Measurements from ENCODE around the gene CAT.
A peak's percentile ranks its signal among the peaks of the same experiment; 100 is the strongest.

The CAT gene

DNA sequence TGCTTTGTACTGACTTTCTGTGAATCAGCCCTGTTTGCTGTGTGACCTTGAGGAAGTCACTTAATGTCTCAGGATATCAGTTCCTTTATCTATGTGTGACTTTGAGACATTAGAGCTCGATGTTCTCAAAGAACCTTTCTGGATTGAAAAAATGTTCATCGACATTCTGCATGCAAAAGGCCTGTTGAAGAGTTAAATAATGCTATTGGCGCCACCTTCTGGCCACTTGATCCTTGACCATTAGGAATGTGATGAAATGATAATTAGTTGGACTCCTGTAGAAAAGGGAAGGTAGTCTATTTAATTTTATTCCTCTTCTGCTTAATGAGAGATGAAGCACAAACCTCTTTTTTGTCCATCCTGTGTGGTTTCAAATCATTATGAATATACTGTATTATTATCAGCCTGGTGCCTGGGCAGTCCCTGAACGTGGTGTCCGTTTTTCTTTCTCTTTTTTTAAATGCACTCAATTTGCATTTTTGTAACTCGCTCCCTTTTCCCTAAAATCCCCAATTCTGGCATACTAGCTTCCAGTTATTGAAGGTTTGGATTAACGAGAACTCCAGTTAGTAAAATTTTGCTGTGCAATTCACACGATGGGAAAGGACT lies 54.2 kb downstream of the CAT start:
- Histone ChIP-seq H3K4me3 (replicated peaks; ENCODE audit: low read depth, low read length) (no peak overlapping the region), H3K36me3 (ENCODE audit: control insufficient read depth, insufficient read depth, low read length) (no peaks in the 10 kb centered on the region), H3K27me3 (replicated peaks; ENCODE audit: control insufficient read depth, insufficient read depth, low read length) (no peaks in the 10 kb centered on the region; the same call in 1 of the 2 replicates)
- TF ChIP-seq, protein P1, sequence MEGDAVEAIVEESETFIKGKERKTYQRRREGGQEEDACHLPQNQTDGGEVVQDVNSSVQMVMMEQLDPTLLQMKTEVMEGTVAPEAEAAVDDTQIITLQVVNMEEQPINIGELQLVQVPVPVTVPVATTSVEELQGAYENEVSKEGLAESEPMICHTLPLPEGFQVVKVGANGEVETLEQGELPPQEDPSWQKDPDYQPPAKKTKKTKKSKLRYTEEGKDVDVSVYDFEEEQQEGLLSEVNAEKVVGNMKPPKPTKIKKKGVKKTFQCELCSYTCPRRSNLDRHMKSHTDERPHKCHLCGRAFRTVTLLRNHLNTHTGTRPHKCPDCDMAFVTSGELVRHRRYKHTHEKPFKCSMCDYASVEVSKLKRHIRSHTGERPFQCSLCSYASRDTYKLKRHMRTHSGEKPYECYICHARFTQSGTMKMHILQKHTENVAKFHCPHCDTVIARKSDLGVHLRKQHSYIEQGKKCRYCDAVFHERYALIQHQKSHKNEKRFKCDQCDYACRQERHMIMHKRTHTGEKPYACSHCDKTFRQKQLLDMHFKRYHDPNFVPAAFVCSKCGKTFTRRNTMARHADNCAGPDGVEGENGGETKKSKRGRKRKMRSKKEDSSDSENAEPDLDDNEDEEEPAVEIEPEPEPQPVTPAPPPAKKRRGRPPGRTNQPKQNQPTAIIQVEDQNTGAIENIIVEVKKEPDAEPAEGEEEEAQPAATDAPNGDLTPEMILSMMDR (IDR thresholded peaks at IDR 0.05; ENCODE audit: insufficient read depth, low read length, poor library complexity, severe bottlenecking): peak; percentile 60
- DNase-seq (ENCODE audit: extremely low read depth, insufficient read length): no peak

DNA sequence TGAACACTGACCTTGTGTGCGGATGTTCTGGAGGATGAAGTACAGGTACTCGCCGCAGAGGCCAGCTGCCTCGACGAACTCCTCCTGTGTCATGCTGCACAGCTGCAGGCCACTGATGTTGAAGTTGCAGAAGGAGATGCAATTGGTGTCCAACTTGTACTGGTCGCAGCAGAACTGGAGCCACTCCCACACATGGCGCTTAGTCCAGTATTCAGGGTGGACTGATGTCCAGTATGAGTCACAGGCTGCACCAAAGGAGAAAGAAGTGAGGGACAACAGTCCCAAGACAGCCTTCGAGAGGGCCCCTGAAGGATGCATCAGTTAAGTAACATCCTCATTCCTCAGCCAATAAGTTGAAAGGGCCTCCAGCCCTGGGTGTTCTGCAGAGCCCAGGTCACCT lies 54.7 kb downstream of the CAT start:
- TF ChIP-seq, protein P1 (IDR thresholded peaks at IDR 0.05; ENCODE audit: insufficient read depth, low read length, poor library complexity, severe bottlenecking): no peak
- no peak overlapping the region for H3K4me3 ChIP-seq (replicated peaks; ENCODE audit: low read depth, low read length)
- H3K27me3 ChIP-seq (replicated peaks; ENCODE audit: control insufficient read depth, insufficient read depth, low read length): no peaks in the 10 kb centered on the region; the same call in 1 of the 2 replicates
- DNase-seq (ENCODE audit: extremely low read depth, insufficient read length): no peak
- H3K36me3 ChIP-seq (ENCODE audit: control insufficient read depth, insufficient read depth, low read length): no peaks in the 10 kb centered on the region

DNA sequence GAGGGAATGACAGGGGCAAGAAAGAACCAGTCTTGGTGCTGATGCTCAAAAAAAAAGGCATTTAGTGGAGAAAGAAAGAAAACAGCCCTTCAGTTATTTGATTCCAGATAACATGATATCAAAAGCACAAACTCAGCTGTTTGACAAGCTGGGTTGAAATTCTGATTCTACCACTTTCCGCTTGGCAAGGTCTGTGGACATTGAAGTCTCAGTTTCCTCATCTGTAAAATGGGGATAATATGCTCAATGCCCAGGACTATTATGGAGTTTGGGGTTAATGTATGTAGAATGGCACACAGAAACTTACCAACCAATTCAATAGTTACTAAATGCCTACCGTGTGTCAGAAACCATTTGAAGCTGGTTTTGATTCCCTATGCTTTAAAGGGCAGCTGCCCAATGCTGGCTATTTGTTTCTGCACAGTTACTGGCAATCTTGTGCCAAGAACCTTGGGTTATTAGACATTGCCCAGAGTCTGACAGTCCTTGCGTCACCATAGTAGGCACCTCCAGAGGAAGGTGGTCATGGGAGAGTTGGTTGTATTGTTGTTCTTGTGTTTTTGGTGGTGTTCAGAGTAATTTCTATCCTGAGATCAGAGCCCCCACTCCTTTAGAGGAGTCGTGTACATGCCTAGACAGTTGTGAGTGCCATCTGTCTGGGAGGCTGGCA lies 55.3 kb downstream of the CAT start:
- no peaks in the 10 kb centered on the region for H3K36me3 ChIP-seq (ENCODE audit: control insufficient read depth, insufficient read depth, low read length)
- no peaks in the 10 kb centered on the region; the same call in 1 of the 2 replicates for H3K27me3 ChIP-seq (replicated peaks; ENCODE audit: control insufficient read depth, insufficient read depth, low read length)
- H3K4me3 ChIP-seq (replicated peaks; ENCODE audit: low read depth, low read length): no peak overlapping the region
- TF ChIP-seq, protein P1 (IDR thresholded peaks at IDR 0.05; ENCODE audit: insufficient read depth, low read length, poor library complexity, severe bottlenecking): no peak
- no peak for DNase-seq (ENCODE audit: extremely low read depth, insufficient read length)

DNA sequence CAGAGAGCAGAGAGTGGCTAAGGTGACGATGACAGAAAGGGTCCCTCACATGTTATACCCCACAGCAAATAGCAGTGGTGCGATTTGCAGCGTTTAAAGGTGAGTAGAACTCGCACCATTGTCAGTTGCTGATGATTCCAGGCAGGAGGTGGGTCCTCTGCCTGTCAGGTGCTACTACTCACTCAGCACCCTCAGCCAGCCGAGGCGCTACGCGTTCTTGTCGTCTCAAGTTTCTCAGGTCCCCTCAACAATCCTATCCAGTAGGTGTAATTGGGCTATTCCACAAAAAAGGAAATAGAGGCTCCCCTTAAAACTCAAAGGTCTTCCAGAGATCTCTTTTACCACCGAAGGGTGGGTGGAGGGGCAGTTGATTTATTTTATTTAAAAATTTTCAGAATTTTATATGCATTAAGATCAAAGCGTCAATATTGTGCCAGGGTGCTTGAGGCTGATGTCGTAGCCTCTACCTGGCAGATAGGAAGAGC lies 56.5 kb downstream of the CAT start:
- Histone ChIP-seq H3K4me3 (replicated peaks; ENCODE audit: low read depth, low read length) (no peak overlapping the region), H3K36me3 (ENCODE audit: control insufficient read depth, insufficient read depth, low read length) (no peaks in the 10 kb centered on the region), H3K27me3 (replicated peaks; ENCODE audit: control insufficient read depth, insufficient read depth, low read length) (no peaks in the 10 kb centered on the region; the same call in 1 of the 2 replicates)
- DNase-seq (ENCODE audit: extremely low read depth, insufficient read length): no peak
- TF ChIP-seq, protein P1 (IDR thresholded peaks at IDR 0.05; ENCODE audit: insufficient read depth, low read length, poor library complexity, severe bottlenecking): no peak

GRCh38 chr11:34495724-34496377 lies 57.1 kb downstream of the CAT start:
- TF ChIP-seq, protein P1 (IDR thresholded peaks at IDR 0.05; ENCODE audit: insufficient read depth, low read length, poor library complexity, severe bottlenecking): no peak
- Histone ChIP-seq H3K36me3 (ENCODE audit: control insufficient read depth, insufficient read depth, low read length) (no peaks in the 10 kb centered on the region), H3K4me3 (replicated peaks; ENCODE audit: low read depth, low read length) (no peak overlapping the region), H3K27me3 (replicated peaks; ENCODE audit: control insufficient read depth, insufficient read depth, low read length) (no peaks in the 10 kb centered on the region; the same call in 1 of the 2 replicates)
- DNase-seq (ENCODE audit: extremely low read depth, insufficient read length): no peak

Data from GM06990 (cell line).